Measurements from ENCODE around the gene CDHR3.

GRCh38 chr7:106071356-106071998 is 108.4 kb downstream of the CDHR3 start:
- no peak for TF ChIP-seq CTCF (conservative IDR thresholded peaks at IDR 0.05; ENCODE audit: low read length)
- TF ChIP-seq EZH2phosphoT487 (IDR thresholded peaks at IDR 0.05; ENCODE audit: borderline replicate concordance): no peak

All from Loucy (cell line).